ENCODE results near the gene ST3GAL5.
"Not testable (repeated sequence)": the region's sequence is repeated elsewhere in the genome, so short reads cannot be mapped to it uniquely, and the experiment has no call there.

DNA sequence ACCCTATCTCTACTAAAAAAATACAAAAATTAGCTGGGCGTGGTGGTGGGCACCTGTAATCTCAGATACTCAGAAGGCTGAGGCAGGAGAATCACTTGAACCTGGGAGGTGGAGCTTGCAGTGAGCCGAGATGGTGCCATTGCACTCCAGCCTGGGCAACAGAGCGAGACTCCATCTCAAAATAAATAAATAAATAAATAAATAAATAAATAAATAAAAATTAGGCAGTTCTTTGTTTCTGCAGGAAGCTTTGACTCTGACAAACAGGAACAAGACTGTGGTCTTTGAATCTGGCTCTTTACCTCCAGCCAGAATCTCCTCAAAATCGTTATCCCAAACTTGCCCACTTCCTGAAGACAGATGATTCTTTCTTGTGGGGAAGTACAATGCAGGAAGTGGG is 59.4 kb downstream of the ST3GAL5 start:
- TF ChIP-seq, protein P1, sequence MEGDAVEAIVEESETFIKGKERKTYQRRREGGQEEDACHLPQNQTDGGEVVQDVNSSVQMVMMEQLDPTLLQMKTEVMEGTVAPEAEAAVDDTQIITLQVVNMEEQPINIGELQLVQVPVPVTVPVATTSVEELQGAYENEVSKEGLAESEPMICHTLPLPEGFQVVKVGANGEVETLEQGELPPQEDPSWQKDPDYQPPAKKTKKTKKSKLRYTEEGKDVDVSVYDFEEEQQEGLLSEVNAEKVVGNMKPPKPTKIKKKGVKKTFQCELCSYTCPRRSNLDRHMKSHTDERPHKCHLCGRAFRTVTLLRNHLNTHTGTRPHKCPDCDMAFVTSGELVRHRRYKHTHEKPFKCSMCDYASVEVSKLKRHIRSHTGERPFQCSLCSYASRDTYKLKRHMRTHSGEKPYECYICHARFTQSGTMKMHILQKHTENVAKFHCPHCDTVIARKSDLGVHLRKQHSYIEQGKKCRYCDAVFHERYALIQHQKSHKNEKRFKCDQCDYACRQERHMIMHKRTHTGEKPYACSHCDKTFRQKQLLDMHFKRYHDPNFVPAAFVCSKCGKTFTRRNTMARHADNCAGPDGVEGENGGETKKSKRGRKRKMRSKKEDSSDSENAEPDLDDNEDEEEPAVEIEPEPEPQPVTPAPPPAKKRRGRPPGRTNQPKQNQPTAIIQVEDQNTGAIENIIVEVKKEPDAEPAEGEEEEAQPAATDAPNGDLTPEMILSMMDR (IDR thresholded peaks at IDR 0.05; ENCODE audit: low read length) = not testable (repeated sequence)
- not testable (repeated sequence) for TF ChIP-seq EZH2phosphoT487 (IDR thresholded peaks at IDR 0.05; ENCODE audit: low read length); EZH2 (optimal IDR thresholded peaks at IDR 0.05; ENCODE audit: low read depth, low read length)
